Sigmoid colon (tissue), 4 donors: Measurements from ENCODE around the gene ROMO1.

Source experiments
- EP300 ChIP-seq, 4 donors: sonication (generic); formaldehyde crosslinking; IDR thresholded peaks; one replicate each; pipeline ENCODE4 v1.6.1; 2017; ENCODE audit warnings: antibody characterized with exemption in 4 of 4
- POLR2A ChIP-seq, 2 donors: fragments of 450-650 bp; IDR thresholded peaks; one replicate each; pipeline ENCODE4 v1.6.1; 2016; ENCODE audit warnings: antibody characterized with exemption in 2 of 2, mild to moderate bottlenecking in 2 of 2, moderate library complexity in 2 of 2
- POLR2AphosphoS5 ChIP-seq, 4 donors: sonication (generic); formaldehyde crosslinking; IDR thresholded peaks; one replicate each; pipeline ENCODE4 v1.6.1; 2017; ENCODE audit warnings: antibody characterized with exemption in 4 of 4
- TF ChIP-seq, protein P1 (sequence below), 4 experiments: fragments of 450-650 bp in 3 of 4; fragments of 200-600 bp in 1 of 4; IDR thresholded peaks; one replicate each; pipeline ENCODE4 v1.5.1; 2016 to 2019; ENCODE audit warnings: antibody characterized with exemption in 4 of 4, mild to moderate bottlenecking in 3 of 4, moderate library complexity in 2 of 4

DNA sequence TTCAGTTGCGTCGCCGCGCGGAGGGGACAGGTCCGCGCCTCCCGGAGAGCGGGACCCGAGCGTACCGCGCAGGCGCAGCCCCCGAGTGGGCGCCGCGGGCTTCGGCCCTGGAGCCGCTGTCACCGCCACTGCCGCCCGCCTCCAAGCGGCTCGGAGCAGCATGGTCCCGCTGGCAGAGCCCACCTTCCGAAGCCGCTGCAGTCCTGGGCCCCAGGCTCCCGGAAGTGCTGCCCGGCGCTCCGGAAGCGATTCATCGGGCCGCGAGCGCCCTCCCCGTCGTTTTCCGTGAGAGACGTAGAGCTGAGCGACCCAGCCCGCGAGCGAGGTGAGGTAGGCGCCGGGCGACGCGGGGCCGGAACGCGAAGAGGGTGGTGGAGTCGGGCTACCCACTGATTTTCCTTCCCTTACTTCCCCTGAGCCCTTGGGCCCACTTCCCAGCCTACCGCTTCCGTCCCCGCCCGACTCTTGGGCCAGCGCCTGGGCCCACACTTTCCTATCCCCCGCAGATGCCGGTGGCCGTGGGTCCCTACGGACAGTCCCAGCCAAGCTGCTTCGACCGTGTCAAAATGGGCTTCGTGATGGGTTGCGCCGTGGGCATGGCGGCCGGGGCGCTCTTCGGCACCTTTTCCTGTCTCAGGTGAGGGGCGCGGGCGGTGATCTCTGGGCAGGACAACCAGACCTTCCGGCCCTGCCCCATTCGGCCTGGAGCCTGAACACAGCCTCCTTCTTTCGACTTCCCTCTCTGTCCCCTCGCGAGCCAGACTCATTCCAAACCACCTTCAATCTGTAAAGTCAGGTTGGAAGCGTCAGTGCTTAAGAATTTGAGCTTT is at the start of gene ROMO1, which contains the start of gene NFS1:
- TF ChIP-seq, protein P1, sequence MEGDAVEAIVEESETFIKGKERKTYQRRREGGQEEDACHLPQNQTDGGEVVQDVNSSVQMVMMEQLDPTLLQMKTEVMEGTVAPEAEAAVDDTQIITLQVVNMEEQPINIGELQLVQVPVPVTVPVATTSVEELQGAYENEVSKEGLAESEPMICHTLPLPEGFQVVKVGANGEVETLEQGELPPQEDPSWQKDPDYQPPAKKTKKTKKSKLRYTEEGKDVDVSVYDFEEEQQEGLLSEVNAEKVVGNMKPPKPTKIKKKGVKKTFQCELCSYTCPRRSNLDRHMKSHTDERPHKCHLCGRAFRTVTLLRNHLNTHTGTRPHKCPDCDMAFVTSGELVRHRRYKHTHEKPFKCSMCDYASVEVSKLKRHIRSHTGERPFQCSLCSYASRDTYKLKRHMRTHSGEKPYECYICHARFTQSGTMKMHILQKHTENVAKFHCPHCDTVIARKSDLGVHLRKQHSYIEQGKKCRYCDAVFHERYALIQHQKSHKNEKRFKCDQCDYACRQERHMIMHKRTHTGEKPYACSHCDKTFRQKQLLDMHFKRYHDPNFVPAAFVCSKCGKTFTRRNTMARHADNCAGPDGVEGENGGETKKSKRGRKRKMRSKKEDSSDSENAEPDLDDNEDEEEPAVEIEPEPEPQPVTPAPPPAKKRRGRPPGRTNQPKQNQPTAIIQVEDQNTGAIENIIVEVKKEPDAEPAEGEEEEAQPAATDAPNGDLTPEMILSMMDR (IDR thresholded peaks at IDR 0.05) = peak in 1 of 4 experiments; percentile 20
- TF ChIP-seq POLR2A (IDR thresholded peaks at IDR 0.05) (peak; percentile 46 to 61), POLR2AphosphoS5 (IDR thresholded peaks at IDR 0.05) (peak; percentile 71 to 90 (median 85)), EP300 (IDR thresholded peaks at IDR 0.05) (no peak)
